OCI-M2 (cell line): ENCODE data around the gene MIEF2.

Experiments used
- DNase-seq: peaks from one replicate; lab custom pipeline; 2025; ENCODE audit not compliant: unreplicated experiment; lab: John Stamatoyannopoulos, UW

The MIEF2 gene

GRCh38 chr17:18256351-18256750, 4.1 kb upstream of the MIEF2 start:
- DNase-seq = no peak

- DNase-seq = no peak
Measured at GRCh38 chr17:18256776-18257175, 3.7 kb upstream of the MIEF2 start.

GRCh38 chr17:18257268-18257981, 3.0 kb upstream of the MIEF2 start:
- DNase-seq = no peak

- DNase-seq = no peak
Measured at GRCh38 chr17:18257982-18258355, 2.5 kb upstream of the MIEF2 start.

GRCh38 chr17:18258356-18259038, 2.0 kb upstream of the MIEF2 start, which contains the start of gene FLII:
Gene FLII (minus strand): TSS chr17:18258738. CDS start chr17:18258690, 48 bp downstream.
- DNase-seq = no peak

GRCh38 chr17:18259621-18260331, 686 bp upstream of the MIEF2 start:
- DNase-seq = no peak

GRCh38 chr17:18261146-18261515, 669 bp downstream of the MIEF2 start:
- no peak for DNase-seq

GRCh38 chr17:18261659-18262058, 1.2 kb downstream of the MIEF2 start:
- no peak for DNase-seq

- no peak for DNase-seq
Measured at GRCh38 chr17:18262111-18262510, 1.6 kb downstream of the MIEF2 start.

GRCh38 chr17:18262641-18263040, 2.2 kb downstream of the MIEF2 start:
- no peak for DNase-seq

GRCh38 chr17:18263885-18264682, 3.6 kb downstream of the MIEF2 start:
- no peak for DNase-seq

GRCh38 chr17:18267366-18267765, 6.9 kb downstream of the MIEF2 start:
- no peak for DNase-seq

GRCh38 chr17:18267927-18268711, 7.7 kb downstream of the MIEF2 start:
- no peak for DNase-seq

- no peak for DNase-seq
Measured at GRCh38 chr17:18270046-18270931, 9.8 kb downstream of the MIEF2 start.

GRCh38 chr17:18277076-18277475, 16.6 kb downstream of the MIEF2 start:
- no peak for DNase-seq

GRCh38 chr17:18278867-18279266, 18.4 kb downstream of the MIEF2 start:
- DNase-seq = no peak

GRCh38 chr17:18280249-18280648, 19.8 kb downstream of the MIEF2 start:
- no peak for DNase-seq

GRCh38 chr17:18280766-18281371, 20.4 kb downstream of the MIEF2 start:
- no peak for DNase-seq

GRCh38 chr17:18281788-18282187, 21.3 kb downstream of the MIEF2 start:
- DNase-seq = no peak
